ENCODE results near the gene REC8.

REC8 gene

DNA sequence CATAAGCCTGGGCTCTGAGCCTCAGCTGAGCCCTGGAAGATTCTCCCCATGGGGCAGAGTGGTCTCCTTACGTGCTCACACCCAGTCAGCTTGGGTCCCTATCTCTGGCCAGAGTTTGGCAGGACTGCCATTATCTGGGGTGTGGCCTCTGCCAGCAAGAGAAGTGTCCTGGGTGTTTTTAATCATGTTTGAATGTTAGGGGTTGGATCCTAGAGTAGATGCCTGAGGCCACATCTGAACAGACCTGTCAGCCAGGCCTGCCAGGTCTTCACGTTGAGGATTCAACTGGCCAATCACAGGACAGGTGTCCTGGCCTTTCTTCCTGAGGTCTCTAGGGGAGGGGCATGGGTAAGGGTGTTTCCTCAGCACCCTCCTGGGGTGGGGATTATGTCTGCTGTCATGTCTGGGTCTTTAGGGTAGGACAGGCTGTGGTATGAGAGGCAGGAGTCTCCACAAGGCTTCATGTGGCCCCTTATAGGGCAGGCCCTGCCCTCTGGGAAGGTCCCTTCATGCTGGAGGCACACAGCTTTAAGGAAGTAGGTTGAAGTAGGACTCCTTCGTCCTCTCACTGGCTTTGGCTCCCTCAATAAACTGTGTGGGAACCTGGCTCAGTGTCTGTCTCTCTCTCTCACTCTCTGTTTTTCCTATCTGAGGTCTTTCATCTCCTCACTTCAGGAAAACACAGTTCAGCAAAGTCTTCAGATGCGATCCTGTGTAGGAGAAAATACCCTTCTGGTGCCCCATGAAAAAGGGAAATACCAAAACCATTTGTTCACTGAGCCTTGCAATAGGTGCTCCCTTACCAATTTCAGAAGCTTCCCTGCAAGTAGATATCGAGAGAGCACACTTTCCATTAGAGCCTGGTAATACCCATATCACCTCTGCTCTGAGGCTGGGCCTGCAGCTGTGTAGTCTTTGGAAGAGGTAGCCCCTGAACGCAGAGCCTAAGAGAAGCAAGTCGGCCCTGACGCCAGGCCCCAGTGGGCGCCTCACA lies 48.2 kb upstream of the REC8 start:
- TF ChIP-seq, protein P1, sequence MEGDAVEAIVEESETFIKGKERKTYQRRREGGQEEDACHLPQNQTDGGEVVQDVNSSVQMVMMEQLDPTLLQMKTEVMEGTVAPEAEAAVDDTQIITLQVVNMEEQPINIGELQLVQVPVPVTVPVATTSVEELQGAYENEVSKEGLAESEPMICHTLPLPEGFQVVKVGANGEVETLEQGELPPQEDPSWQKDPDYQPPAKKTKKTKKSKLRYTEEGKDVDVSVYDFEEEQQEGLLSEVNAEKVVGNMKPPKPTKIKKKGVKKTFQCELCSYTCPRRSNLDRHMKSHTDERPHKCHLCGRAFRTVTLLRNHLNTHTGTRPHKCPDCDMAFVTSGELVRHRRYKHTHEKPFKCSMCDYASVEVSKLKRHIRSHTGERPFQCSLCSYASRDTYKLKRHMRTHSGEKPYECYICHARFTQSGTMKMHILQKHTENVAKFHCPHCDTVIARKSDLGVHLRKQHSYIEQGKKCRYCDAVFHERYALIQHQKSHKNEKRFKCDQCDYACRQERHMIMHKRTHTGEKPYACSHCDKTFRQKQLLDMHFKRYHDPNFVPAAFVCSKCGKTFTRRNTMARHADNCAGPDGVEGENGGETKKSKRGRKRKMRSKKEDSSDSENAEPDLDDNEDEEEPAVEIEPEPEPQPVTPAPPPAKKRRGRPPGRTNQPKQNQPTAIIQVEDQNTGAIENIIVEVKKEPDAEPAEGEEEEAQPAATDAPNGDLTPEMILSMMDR (IDR thresholded peaks at IDR 0.05; ENCODE audit: borderline replicate concordance, extremely low read depth, low read length, poor library complexity, severe bottlenecking): no peak
- no peak for TF ChIP-seq EZH2 (IDR thresholded peaks at IDR 0.05; ENCODE audit: borderline replicate concordance, low read depth, low read length, severe bottlenecking)
- no peak for DNase-seq

DNA sequence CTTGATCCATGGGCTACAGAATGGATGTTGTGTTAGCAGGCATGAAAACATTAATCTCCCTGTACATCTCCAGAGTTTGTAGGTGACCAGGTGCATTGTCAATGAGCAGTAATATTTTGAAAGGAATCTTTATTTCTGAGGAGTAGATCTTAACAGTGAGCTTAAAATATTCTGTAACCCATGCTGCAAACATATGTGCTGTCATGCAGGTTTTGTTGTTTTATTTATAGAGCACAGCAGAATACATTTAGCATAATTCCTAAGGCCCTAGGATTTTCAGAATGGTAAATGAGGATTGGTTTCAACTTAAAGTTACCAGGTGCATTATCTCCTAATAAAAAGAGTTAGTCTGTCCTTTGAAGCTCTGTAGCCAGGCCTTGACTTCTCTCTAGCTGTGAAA lies 44.9 kb upstream of the REC8 start:
- H3K4me3 ChIP-seq (ENCODE audit: low read depth in 1 of 2, low read length in 2 of 2): no peak overlapping the region
- no peaks in the 10 kb centered on the region for H3K9me3 ChIP-seq (ENCODE audit: insufficient read depth, low read length, severe bottlenecking)
- H3K4me2 ChIP-seq (ENCODE audit: insufficient read depth, low read length): no peak overlapping the region
- H4K20me1 ChIP-seq (ENCODE audit: insufficient read depth, low read length): no peaks in the 10 kb centered on the region
- peaks cover 23% of the 10 kb centered on the region for H3K36me3 ChIP-seq (ENCODE audit: insufficient read depth, low read length)
- H2AFZ ChIP-seq (ENCODE audit: low read depth, low read length): no peak overlapping the region
- H3K27ac ChIP-seq (ENCODE audit: low read length): no peak overlapping the region
- H3K4me1 ChIP-seq (ENCODE audit: insufficient read depth, low read length): no peaks in the 10 kb centered on the region
- no peaks in the 10 kb centered on the region for H3K27me3 ChIP-seq (ENCODE audit: insufficient read depth, low read length, poor library complexity)
- DNase-seq: no peak
- H3K9ac ChIP-seq (ENCODE audit: low read depth, low read length): no peak overlapping the region
- TF ChIP-seq EZH2 (IDR thresholded peaks at IDR 0.05; ENCODE audit: borderline replicate concordance, low read depth, low read length, severe bottlenecking): no peak
- TF ChIP-seq, protein P1 (IDR thresholded peaks at IDR 0.05; ENCODE audit: borderline replicate concordance, extremely low read depth, low read length, poor library complexity, severe bottlenecking): no peak
- ATAC-seq (ENCODE audit: insufficient read depth, low read depth): no peak
- no peaks in the 10 kb centered on the region for H3K79me2 ChIP-seq (ENCODE audit: insufficient read depth, low read length)

More for the DNA sequence above, 48.2 kb upstream of the REC8 start:
- no peak for ATAC-seq (ENCODE audit: insufficient read depth, low read depth)
- H4K20me1 ChIP-seq (ENCODE audit: insufficient read depth, low read length): no peaks in the 10 kb centered on the region
- H3K9me3 ChIP-seq (ENCODE audit: insufficient read depth, low read length, severe bottlenecking): no peaks in the 10 kb centered on the region
- no peak overlapping the region for H3K9ac ChIP-seq (ENCODE audit: low read depth, low read length)
- H2AFZ ChIP-seq (ENCODE audit: low read depth, low read length): no peak overlapping the region
- no peak overlapping the region for H3K4me3 ChIP-seq (ENCODE audit: low read depth in 1 of 2, low read length in 2 of 2)
- no peaks in the 10 kb centered on the region for H3K27me3 ChIP-seq (ENCODE audit: insufficient read depth, low read length, poor library complexity)
- no peak overlapping the region for H3K4me2 ChIP-seq (ENCODE audit: insufficient read depth, low read length)
- H3K79me2 ChIP-seq (ENCODE audit: insufficient read depth, low read length): no peaks in the 10 kb centered on the region
- H3K4me1 ChIP-seq (ENCODE audit: insufficient read depth, low read length): no peaks in the 10 kb centered on the region
- H3K36me3 ChIP-seq (ENCODE audit: insufficient read depth, low read length): peaks cover 51% of the 10 kb centered on the region
- H3K27ac ChIP-seq (ENCODE audit: low read length): no peak overlapping the region

DNA sequence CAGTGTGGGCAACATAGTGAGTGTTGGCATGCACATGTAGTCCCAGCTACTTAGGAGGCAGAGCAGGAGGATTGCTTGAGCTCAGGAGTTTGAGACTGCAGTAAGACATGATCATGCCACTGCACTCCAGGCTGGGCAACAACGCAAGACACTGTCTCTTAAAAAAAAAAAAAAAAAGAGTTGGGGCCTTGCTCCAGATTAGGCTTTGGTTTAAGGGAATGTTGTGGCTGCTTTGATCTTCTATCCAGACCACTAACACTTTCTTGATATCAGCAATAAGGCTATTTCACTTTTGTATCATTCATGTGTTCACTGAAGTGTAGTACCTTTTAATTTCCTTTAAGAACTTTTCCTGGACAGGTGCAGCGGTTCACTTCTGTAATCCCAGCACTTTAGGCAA lies 44.2 kb upstream of the REC8 start:
- Histone ChIP-seq H3K27me3 (ENCODE audit: insufficient read depth, low read length, poor library complexity) (no peaks in the 10 kb centered on the region), H3K9me3 (ENCODE audit: insufficient read depth, low read length, severe bottlenecking) (no peaks in the 10 kb centered on the region), H3K4me3 (ENCODE audit: low read depth in 1 of 2, low read length in 2 of 2) (no peak overlapping the region), H3K4me2 (ENCODE audit: insufficient read depth, low read length) (no peak overlapping the region), H2AFZ (ENCODE audit: low read depth, low read length) (no peak overlapping the region), H3K9ac (ENCODE audit: low read depth, low read length) (no peak overlapping the region), H3K36me3 (ENCODE audit: insufficient read depth, low read length) (peaks cover 17% of the 10 kb centered on the region), H3K27ac (ENCODE audit: low read length) (no peak overlapping the region), H3K4me1 (ENCODE audit: insufficient read depth, low read length) (no peaks in the 10 kb centered on the region), H4K20me1 (ENCODE audit: insufficient read depth, low read length) (no peaks in the 10 kb centered on the region), H3K79me2 (ENCODE audit: insufficient read depth, low read length) (no peaks in the 10 kb centered on the region)
- TF ChIP-seq, protein P1 (IDR thresholded peaks at IDR 0.05; ENCODE audit: borderline replicate concordance, extremely low read depth, low read length, poor library complexity, severe bottlenecking): no peak
- TF ChIP-seq EZH2 (IDR thresholded peaks at IDR 0.05; ENCODE audit: borderline replicate concordance, low read depth, low read length, severe bottlenecking): no peak
- DNase-seq: no peak
- ATAC-seq (ENCODE audit: insufficient read depth, low read depth): no peak

Data from DND-41 (cell line).